NCI-H510A treated with DMSO at 0.1 percent for 48 hours (cell line): ENCODE results near the gene CDC14B.
"Not testable (repeated sequence)": the region's sequence is repeated elsewhere in the genome, so short reads cannot be mapped to it uniquely, and the experiment has no call there.

Experiments used
- DNase-seq: peaks from one replicate; lab custom pipeline; 2025; lab: John Stamatoyannopoulos, UW

Gene CDC14B

DNA sequence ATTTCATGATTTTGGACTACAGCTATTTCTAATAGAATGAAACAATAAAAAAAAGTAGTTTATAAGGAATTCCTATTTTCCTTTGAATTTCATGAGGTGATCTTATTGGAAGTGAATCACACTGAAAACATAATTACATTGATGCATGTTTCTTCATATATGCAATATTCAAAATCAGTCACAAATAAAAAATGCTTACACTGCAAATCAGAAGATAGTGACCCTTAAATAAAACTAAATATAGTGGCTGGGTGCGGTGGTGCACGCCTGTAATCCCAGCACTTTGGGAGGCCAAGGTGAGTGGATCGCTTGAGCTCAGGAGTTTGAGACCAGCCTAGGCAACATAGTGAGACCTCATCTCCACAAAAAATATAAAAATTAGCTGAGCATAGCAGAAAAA is 79.5 kb downstream of the CDC14B start:
- DNase-seq, result no peak

DNA sequence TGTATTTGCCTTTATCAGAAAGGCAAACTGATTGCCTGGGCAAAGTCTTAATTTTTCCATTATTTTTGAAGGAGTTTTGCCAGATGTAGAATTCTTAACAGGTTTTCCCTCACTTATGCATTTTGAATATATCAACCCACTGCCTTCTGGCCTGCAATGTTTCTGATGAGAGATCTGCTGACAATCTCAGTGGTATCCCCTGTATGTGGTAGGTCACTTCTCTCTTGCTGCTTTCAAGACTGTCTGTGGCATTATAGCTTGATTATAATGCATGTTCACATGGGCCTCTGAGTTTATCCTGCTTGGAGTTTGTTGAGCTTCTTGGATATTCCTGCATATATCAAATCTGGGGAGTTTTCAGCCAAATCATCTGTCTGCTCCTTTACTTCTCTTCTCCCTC is 87.5 kb downstream of the CDC14B start:
- no peak for DNase-seq

DNA sequence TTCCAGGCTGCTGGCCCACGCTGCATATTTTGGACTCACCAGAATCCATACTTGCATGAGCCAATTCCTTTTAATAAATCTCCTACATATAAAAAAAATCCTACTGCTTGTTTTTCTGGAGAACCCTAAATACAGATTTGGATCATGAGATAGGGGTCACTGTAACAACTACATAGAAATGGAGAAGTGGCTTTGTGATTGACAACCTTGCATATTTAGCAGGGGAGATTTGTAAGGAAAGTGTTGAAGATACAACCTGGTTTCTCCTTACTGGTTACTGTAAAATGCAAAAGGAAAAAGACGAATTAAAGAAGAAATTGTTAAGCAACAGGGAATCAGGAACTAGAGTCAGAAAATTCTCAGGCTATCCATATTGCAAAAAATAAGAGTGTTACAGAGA is 94.9 kb downstream of the CDC14B start:
- no peak for DNase-seq

DNA sequence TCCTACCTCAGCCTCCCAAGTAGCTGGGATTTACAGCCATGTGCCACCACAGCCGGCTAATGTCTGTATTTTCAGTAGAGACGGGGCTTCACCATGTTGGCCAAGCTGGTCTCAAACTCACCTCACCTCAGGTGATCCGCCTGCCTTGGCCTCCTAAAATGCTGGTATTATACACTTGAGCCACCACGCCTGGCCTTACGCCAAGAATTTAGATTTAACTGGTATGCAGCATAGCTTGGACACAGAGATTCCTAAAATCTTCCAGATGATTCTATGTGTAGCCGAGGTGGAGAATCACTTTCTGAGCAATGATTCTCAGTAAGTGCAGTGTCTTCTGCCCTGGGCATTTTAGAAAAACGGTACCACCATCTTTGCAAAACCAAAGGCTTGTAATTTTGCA is 95.6 kb downstream of the CDC14B start:
- no peak for DNase-seq

DNA sequence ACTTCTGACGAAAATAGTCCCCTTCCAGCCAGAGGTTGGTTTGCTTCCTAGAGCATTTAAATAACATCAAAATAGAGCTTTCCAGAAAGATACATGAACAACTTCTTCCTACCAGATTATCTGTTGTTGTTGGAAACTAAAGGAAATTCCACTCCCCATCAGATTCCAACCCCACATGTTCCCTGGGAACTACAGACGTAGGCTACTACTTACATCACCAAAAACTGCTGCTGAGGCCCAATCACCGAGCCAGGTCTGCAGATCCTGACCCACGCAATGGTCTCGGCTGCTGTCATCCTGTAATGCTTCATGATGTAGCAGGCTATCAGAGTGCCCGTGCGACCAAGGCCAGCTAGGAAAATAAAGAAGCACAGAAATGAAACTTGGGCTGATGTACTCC is 96.3 kb downstream of the CDC14B start:
- DNase-seq, result no peak

DNA sequence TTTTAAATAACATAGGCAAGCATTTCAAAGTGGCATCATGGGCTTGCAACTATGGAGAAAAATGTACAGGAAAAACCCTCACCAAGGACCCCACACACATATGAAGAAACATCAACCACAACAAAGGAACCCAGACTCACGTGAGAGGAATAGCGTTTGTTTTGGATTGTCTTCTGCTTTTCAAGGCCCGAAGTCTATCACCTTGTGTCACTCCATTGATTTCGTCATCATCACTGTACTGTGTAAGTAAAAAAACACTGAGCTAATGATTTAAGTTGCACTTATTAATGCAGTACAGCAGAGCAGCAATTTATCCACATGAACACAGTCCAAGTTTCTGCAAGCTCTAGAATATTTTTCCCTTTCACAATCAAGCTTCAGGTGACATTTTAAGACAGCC is 97.3 kb downstream of the CDC14B start:
- no peak for DNase-seq

DNA sequence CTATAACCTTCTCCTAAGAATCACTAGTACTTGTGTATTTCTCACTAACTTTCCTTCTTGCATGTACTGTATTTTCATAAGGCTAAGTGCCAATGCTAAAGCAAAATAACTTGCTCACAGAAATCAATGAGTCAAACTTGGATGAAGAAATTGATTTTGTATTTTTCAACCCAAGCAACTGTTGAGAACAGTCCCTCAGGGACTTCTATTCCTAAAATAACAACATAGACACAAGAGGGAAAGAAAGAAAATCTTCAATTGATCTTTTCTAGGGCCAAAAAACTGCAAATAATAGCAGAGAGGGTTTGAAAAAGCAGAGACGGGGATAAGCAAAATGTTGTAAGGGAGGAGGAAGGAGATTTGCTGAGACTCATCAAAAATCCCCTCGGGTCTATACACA is 99.9 kb downstream of the CDC14B start:
- DNase-seq, result no peak

DNA sequence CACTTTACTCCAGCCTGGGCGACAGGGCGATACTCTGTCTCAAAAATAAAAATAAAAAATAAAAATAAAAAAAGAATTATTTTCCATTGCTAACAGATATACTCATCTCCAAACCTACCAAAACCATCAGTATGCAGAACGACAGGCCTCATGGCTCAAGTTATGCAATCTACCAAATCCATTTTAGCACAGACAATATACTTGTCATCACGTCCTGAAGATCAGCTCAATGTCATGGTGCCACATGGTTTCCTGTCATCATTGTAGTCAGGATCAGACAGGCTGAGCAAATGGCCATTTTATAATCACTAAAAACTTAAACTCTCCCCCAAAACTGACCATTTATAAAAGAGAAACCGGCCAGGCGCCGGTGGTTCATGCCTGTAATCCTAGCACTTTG is 100.5 kb downstream of the CDC14B start:
- no peak for DNase-seq

DNA sequence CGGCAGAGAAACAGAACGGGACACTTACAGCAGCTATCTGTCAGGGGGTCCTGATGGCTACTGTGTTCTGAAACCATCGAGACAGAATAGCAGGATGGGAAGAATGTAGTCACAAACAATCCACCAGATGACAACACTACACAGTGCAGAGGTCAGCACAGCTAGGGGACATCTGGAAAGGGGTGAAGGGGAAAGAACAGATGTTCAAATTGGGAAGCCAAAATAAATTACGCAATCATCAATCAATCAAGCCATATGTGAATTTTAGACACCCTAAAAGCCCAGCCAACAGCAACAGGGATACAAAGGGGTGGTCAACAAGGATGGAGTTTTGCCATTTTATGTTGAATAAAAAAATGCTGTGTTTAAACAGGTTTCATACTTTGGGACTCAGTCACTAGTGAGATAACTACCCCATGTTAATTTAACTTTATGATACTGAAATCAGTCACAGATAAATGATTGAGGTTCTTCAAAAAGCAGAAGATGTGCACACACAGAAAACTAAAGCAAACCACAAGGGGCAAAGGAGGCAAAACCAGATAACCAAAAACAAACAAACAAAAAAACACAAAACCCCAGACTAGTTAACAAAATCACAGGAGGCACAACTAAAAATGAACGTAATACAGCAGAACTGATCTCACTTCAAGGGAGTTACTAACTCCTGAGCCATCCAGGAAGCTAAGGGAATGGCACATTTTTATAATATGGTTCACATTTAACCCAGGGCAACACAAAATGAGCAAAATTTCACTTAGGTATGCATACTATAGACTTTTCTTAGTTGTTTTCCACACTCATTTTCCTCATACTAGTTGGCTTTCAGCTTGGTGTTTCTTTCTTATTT is 103.8 kb downstream of the CDC14B start:
- DNase-seq, result no peak

DNA sequence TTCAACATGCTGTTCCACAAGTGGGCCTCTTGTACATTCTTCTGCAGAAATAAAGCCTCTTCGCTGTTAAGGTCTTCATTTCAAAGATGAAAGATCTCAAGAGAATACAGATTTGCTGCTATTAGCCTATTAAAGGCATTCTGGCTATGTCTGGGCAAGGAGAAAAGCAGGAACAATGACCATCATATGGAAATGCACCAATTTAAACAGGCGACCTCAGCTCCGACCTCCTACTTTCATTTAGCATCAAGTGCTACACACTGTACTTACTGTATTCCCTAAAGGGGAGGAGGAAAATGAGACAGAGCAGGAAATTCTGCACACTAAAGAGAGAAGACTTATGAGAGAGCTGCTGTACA is 104.9 kb downstream of the CDC14B start:
- DNase-seq, result no peak

DNA sequence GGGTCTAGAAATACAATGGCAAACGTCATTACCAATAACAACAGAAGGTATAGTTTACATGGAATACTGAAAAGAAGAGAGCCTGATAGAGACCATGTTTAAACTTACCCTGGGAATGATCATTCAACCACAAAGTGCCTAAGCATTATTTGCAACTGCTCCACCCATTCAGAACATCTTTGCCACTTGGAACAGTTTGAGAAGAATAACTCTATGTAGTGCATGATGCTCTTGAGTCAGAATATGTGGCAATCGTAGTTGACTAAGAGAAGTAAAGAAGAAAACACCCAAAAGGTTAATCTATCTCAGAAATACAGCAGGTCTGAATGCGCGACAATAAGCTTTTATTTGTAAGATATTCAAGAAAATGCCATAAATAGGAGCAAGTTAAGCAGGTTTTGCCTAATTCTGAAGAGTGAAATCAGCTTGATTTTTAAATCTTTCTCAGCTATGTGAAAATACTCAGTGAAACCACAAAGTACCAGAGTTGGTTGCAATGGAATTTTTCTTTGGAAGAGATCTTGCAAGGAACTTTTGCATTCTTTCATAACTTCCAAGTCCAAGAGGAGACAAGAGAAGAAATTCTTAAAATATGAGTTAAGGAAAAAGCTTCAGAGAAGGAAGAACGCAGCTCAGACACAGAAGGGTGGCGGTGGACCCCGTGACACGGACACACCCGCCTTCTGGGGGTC is 105.4 kb downstream of the CDC14B start:
- DNase-seq, result no peak

DNA sequence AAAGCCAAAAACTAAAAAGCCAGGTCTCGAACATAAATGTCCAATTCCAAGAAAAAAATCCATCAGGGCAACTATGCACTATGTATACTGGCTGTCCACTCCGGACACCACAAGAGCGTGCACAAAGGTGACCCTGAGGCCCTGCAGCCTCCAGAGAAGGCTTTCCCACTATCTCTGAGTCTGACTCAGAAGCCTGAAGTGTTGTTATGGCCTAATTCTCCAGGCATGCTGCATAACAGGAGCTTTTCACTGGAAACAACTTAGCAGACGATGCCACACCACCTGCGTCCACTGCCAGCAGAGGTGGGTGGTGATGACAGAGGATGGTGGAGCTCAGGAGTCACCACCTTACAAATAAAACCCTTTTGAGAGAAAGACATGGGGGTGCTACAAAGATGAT is 106.0 kb downstream of the CDC14B start:
- no peak for DNase-seq

DNA sequence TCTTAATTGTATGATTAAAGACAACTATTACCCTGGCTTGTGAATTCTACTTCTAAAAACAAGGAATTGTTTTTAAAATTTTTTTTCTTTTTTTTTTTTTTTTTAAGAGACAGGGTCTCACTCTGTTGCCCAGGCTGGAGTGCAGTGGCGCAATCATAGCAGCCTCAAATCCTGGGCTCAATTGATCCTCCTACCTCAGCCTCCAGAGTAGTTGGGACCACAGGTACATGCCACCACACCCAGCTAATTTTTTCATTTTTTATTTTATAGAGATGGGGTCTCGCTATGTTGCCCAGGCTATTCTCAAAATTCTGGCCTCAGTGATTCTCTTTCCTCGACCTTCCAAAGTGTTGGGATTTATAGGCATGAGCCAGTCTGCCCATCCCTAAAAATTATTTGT is 107.4 kb downstream of the CDC14B start:
- no peak for DNase-seq

DNA sequence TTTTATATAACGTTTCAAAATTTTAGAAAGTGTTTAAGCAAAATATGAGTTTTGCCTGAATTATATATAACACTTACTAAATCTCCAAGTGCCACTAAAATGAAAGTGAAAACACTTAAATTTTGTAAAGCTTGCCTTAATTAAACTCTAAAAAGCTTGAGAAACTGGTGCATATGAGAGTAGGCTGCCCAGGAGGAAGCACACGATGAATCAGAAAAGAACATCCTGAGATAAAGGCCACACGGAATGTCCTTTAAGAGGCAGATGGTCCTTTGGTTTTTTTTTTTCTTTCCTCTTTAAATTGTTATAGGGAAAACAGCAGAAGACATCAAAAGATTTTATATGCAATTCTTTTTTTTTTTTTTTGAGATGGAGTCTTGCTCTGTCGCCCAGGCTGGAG is 109.4 kb downstream of the CDC14B start:
- no peak for DNase-seq

DNA sequence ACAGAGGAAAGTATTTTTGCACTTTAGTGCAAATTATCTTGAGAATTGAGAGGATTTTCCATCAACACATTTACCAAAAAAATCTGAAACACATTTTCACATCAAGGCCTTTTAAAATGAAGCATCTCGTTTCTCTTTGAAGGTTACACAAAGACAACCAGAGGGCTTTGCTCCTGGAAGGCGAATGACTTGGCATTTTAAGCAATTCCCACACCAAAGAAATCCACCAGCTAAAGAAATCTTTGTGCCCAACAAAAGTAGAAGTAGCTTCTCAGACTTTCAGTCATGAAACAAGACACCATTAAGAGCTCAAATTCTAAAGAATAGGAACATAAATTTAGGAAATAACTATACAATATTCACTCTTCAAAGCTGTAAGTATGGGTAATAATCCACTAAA is 109.8 kb downstream of the CDC14B start:
- DNase-seq, result no peak

DNA sequence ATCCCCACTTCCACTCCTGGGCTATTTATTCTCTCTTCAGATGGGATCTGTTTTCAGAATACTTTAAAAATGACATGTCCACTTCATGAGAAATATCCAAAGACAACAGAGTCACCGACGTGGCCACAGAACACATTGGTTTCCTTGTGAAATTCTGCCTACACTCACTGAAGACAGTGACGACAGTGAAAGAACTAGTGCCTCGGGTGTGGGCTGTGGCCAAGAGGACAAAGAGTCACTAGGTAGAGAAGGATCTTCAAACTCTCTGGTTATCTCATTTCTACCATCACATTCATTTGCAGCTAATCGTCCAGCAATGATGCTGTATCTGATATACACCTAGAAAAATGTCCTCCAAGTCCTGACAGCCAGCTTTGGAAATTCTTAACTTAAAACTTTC is 110.6 kb downstream of the CDC14B start:
- no peak for DNase-seq

DNA sequence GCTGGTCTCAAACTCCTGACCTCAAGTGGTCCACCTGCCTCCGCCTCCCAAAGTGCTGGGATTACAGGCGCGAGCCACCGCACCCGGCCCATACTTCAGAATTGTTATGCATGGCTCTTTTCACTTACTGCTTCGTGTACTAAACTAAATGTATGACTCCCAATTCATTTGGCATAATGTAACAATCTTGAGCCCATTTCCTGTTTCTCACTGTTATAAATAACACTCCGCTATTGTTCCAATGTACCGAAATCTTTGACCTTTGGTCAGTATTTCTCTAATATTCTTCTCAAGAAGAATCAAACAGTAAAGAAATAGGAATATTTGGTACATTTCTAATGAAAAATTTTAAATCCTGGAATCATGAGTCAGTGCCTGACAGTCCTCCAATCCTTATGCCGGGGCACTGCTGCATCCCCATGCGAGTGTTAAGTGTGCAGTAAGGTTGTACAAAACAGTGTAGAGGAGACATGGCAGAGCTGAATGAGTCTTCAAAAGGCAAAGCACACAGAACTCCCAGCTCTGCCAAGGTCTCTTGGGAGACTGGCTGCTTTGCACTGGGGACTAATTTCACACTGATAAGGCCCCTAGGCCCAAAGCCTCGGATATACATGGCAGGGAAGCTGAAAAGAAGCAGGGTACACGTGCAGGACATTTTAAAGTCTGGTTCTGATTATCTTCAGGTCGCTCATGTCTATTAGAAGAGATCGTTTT is 111.3 kb downstream of the CDC14B start:
- no peak for DNase-seq

DNA sequence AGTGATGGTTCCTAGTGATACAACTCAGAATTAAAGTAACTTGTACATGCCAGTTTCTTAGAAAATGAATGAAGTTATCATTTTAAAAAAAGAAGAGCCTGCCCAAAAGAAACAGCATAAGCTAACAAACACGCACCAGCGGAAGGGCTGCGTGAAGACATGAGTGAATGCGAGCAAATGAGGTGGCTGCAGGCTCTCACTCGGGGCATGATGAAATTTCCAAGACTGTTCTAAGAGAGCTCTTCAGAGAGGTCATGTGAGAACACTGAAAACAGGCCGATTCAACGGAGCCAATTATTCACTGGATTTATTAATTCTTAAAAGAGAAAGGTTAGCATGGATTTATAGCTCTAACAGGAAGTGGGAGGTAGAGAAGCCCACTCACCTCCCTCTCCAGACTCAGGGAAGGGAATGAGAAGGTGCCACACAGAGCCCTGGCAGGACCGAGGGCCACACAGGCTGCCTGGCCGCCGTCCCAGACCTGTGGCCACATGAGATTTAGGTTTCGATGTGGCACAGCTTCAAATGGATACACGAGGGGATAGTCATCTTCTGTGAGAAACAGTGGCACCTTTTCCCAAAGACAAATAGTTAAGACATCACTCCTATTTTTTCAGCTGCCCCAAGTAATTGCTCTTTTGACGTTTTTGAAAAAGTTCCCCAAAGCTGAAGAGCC is 114.2 kb downstream of the CDC14B start:
- no peak for DNase-seq

DNA sequence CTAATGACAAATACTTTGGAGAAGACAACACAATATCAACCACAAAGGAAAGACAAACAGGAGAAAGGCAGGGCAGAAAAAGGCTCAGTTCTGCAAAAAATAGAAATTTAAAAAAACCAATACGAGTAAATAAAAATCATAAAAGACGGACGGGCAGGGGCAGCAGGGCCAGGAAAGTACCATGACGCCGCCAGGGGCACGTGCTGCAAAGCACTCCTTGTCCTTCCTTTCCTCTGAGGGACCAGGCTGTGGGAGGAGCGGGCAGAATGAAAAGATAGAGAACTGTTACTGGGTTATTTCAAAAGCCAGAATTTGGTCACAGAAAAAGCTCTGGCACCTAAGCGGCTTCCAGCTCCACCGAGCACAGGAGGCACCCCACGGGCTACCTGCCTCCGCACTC is 115.7 kb downstream of the CDC14B start:
- no peak for DNase-seq

DNA sequence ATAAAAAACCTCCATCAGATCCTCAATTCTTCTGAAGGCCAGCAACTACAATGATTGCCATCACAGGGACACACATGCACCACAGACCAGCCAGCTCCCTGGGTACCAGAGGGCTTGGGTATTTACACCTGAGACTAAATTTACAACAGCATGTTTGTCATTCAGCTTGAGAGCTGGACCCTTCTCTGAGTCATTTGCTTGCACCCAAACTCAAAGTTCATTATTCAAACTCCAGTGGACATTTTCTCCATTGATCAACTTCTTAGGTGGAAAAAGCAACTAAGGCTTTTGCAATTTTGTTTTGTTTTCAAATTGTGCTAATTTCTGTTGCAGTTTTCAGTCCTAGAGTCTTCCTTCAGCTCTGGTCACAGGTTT is 116.3 kb downstream of the CDC14B start:
- not testable (repeated sequence) for DNase-seq

DNA sequence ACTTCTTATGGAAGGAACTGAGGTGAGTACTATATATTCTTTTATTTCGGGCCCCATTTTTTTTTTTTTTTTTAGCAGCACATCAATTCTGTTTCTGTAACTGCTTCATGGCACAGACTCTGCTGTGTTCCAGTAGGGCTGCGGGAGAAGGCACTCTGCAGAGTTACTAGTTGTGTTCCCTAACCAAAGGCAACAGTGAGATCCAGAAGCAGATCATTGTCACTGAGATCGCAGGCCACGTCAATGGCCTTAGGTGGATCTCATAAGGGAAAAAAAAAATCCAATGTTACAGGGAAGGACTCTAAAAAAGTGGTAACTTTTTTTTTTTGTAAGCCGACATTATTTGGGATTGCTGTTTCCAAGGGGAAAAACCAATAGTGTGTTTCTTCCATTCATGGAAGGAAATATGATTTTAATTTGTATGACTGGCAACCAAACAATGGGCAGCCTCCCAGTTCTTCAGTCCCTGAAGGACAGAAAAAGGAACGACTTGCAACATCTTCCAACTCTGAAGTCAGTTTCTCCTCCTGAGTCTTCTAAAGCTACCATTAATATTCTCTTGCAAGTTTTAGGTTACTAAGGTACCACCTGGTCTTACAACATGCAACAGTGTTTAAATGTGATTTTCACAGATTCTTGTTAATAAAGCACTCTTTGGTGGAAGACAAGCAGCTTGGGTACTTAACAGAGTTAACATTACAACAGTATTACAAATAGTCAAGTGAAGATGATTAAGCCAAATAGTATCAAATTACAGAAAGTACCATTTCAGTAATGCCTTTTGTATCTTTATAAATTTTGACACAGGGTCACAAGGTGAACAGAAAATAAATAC is 116.9 kb downstream of the CDC14B start:
- no peak for DNase-seq
